KMS-11 (cell line): ENCODE data around the gene NOTCH2.
A peak's percentile ranks its signal among the peaks of the same experiment; 100 is the strongest.

ENCODE experiments used
- H2AFZ ChIP-seq: fragments of 200-600 bp; sonication (generic); 2 replicates; pipeline ENCODE4 v1.6.1; 2016; ENCODE audit warnings: antibody characterized with exemption, mixed run types, low read depth
- H3K27ac ChIP-seq: fragments of 200-600 bp; sonication (generic); 2 replicates; pipeline ENCODE4 v1.6.1; 2016; ENCODE audit warnings: mild to moderate bottlenecking, mixed run types
- H3K27me3 ChIP-seq: fragments of 200-600 bp; sonication (generic); 2 replicates; pipeline ENCODE4 v1.6.1; 2017; ENCODE audit warnings: mild to moderate bottlenecking, low read depth, mixed run types, moderate library complexity; ENCODE audit not compliant: insufficient read depth
- H3K36me3 ChIP-seq: fragments of 200-600 bp; sonication (generic); 2 replicates; pipeline ENCODE4 v1.6.1; 2017; ENCODE audit warnings: mild to moderate bottlenecking, mixed run types; ENCODE audit not compliant: insufficient read depth
- H3K4me1 ChIP-seq: fragments of 200-600 bp; sonication (generic); 2 replicates; pipeline ENCODE4 v1.6.1; 2016; ENCODE audit warnings: mild to moderate bottlenecking, low read depth, mixed run types; ENCODE audit not compliant: poor library complexity, severe bottlenecking
- H3K4me2 ChIP-seq: fragments of 200-600 bp; sonication (generic); 2 replicates; pipeline ENCODE4 v1.7.0; 2016; ENCODE audit warnings: mild to moderate bottlenecking, mixed run types
- H3K4me3 ChIP-seq: fragments of 200-600 bp; sonication (generic); IDR thresholded peaks from 2 replicates; pipeline ENCODE4 v1.6.1; 2017; ENCODE audit warnings: low read depth, low read length, mixed read lengths; ENCODE audit not compliant: insufficient read depth
- H3K79me2 ChIP-seq: fragments of 200-600 bp; sonication (generic); 2 replicates; pipeline ENCODE4 v1.6.1; 2016; ENCODE audit warnings: low read depth, mixed run types; ENCODE audit not compliant: insufficient read depth
- H3K9ac ChIP-seq: fragments of 200-600 bp; sonication (generic); 2 replicates; pipeline ENCODE4 v1.6.1; 2016; ENCODE audit warnings: mild to moderate bottlenecking, mixed run types
- H4K20me1 ChIP-seq: fragments of 200-600 bp; sonication (generic); 2 replicates; pipeline ENCODE4 v1.6.1; 2016; ENCODE audit warnings: mild to moderate bottlenecking, mixed run types; ENCODE audit not compliant: insufficient read depth
- CTCF ChIP-seq: fragments of 200-600 bp; sonication (generic); conservative IDR thresholded peaks from 2 replicates; pipeline ENCODE4 v1.6.1; 2017; ENCODE audit warnings: low read depth, mild to moderate bottlenecking, antibody characterized with exemption, low read length, moderate library complexity, mixed read lengths

NOTCH2 gene

GRCh38 chr1:119968068-119968492 is 101.4 kb downstream of the NOTCH2 start:
- Histone ChIP-seq H3K9ac (no peak overlapping the region), H3K4me2 (peak overlapping the region; percentile 40), H3K4me1 (peaks cover 35% of the 10 kb centered on the region), H3K27ac (no peak overlapping the region; the same call in 1 of the 2 replicates), H2AFZ (no peak overlapping the region), H3K36me3 (no peaks in the 10 kb centered on the region), H3K4me3 (no peak overlapping the region), H4K20me1 (no peaks in the 10 kb centered on the region), H3K79me2 (no peaks in the 10 kb centered on the region), H3K27me3 (no peaks in the 10 kb centered on the region)
- peak; percentile 84 for TF ChIP-seq CTCF

GRCh38 chr1:119966681-119967080 is 102.8 kb downstream of the NOTCH2 start:
- Histone ChIP-seq H3K4me3 (no peak overlapping the region), H3K4me1 (peaks cover 21% of the 10 kb centered on the region)

GRCh38 chr1:119966020-119966419 is 103.4 kb downstream of the NOTCH2 start:
- no peak overlapping the region for H3K27ac ChIP-seq
- H3K9ac ChIP-seq = no peak overlapping the region
- H3K27me3 ChIP-seq = no peaks in the 10 kb centered on the region
- no peak overlapping the region for H2AFZ ChIP-seq
- H3K4me3 ChIP-seq = no peak overlapping the region
- no peaks in the 10 kb centered on the region for H3K36me3 ChIP-seq
- TF ChIP-seq CTCF = no peak
- peaks cover 14% of the 10 kb centered on the region for H3K4me1 ChIP-seq
- no peaks in the 10 kb centered on the region for H3K79me2 ChIP-seq
- no peaks in the 10 kb centered on the region for H4K20me1 ChIP-seq
- no peak overlapping the region for H3K4me2 ChIP-seq

More at GRCh38 chr1:119966681-119967080, 102.8 kb downstream of the NOTCH2 start:
- TF ChIP-seq CTCF = no peak
- no peak overlapping the region for H3K27ac ChIP-seq
- no peaks in the 10 kb centered on the region for H4K20me1 ChIP-seq
- no peaks in the 10 kb centered on the region for H3K27me3 ChIP-seq
- no peaks in the 10 kb centered on the region for H3K79me2 ChIP-seq
- H3K9ac ChIP-seq = no peak overlapping the region
- H2AFZ ChIP-seq = no peak overlapping the region
- H3K36me3 ChIP-seq = no peaks in the 10 kb centered on the region
- H3K4me2 ChIP-seq = no peak overlapping the region

GRCh38 chr1:119964673-119965363 is 104.6 kb downstream of the NOTCH2 start:
- Histone ChIP-seq H3K27ac (no peak overlapping the region), H3K79me2 (no peaks in the 10 kb centered on the region), H3K36me3 (no peaks in the 10 kb centered on the region)

More at GRCh38 chr1:119964673-119965363, 104.6 kb downstream of the NOTCH2 start:
- Histone ChIP-seq H3K4me1 (peaks cover 13% of the 10 kb centered on the region), H3K4me3 (no peak overlapping the region), H3K4me2 (no peak overlapping the region), H3K27me3 (no peaks in the 10 kb centered on the region), H3K9ac (no peak overlapping the region), H2AFZ (no peak overlapping the region), H4K20me1 (no peaks in the 10 kb centered on the region)
- no peak for TF ChIP-seq CTCF
